Heart left ventricle (tissue), 16 donors: ENCODE data around the gene WHRN. TPM values are rescaled to one million over a fixed set of nuclear protein-coding genes. Genes with fewer than 3 reads are reported as not detected.

Source experiments
- ATAC-seq, 4 donors: fragments of 200-7000 bp; cut with Tn5 transposase; one replicate each; pipeline ENCODE4 v1.9.1; 2020 to 2022; ENCODE audit warnings: moderate library complexity in 4 of 4, mild to moderate bottlenecking in 3 of 4, moderate number of reproducible peaks in 1 of 4
- DNase-seq, 5 donors: peaks; one replicate each; pipeline ENCODE4 v3.0.0-alpha.2; 2020
- H3K27ac ChIP-seq, 12 donors: fragments of 200-600 bp; sonication (generic) in 4 of 12; one replicate each; pipeline versions ENCODE4 v1.5.0 to v1.8.0; 2016 to 2022; ENCODE audit warnings: mild to moderate bottlenecking in 2 of 12
- H3K27me3 ChIP-seq, 9 donors: fragments of 200-600 bp; sonication (generic) in 2 of 9; one replicate each; pipeline versions ENCODE4 v1.5.1 to v1.8.0; 2016 to 2022; ENCODE audit warnings: mild to moderate bottlenecking in 3 of 9
- H3K36me3 ChIP-seq, 9 donors: fragments of 200-600 bp; sonication (generic) in 2 of 9; one replicate each; pipeline versions ENCODE4 v1.5.0 to v1.8.0; 2018 to 2022; ENCODE audit warnings: mild to moderate bottlenecking in 2 of 9
- H3K4me1 ChIP-seq, 12 donors: fragments of 200-600 bp; sonication (generic) in 4 of 12; one replicate each; pipeline versions ENCODE4 v1.5.0 to v1.8.0; 2016 to 2022; ENCODE audit warnings: mild to moderate bottlenecking in 3 of 12
- H3K4me3 ChIP-seq, 12 donors: fragments of 200-600 bp; sonication (generic) in 4 of 12; one replicate each; pipeline versions ENCODE4 v1.5.0 to v1.8.0; 2017 to 2022; ENCODE audit warnings: mild to moderate bottlenecking in 9 of 12, moderate library complexity in 4 of 12
- H3K9me3 ChIP-seq, 12 donors: fragments of 200-600 bp; sonication (generic) in 4 of 12; one replicate each; pipeline versions ENCODE4 v1.5.0 to v1.8.0; 2016 to 2022; ENCODE audit warnings: mild to moderate bottlenecking in 1 of 12
- POLR2A ChIP-seq, 2 donors: fragments of 450-650 bp; IDR thresholded peaks; one replicate each; pipeline ENCODE4 v1.6.1; 2017; ENCODE audit warnings: antibody characterized with exemption in 2 of 2, mild to moderate bottlenecking in 2 of 2, moderate library complexity in 2 of 2
- WGBS, 4 donors: extraction: QIAGEN DNeasy Blood & Tissue Kit in 2 of 4; methylation state at CpG; one replicate each; pipeline versions ENCODE4 v1.1.5 to v1.1.7; 2013 to 2018; 5-methylcytosine and 5-hydroxymethylcytosine counted together
- intact Hi-C, 10 donors: fragments of 100-400 bp; cut with DNase I; formaldehyde crosslinking; loops; one replicate each; pipeline versions ENCODE4 v1.11.1 to v1.14.2; 2022
- polyA plus RNA-seq, 2 donors: library from polyadenylated mRNA; stranded (reverse); fragments of 200-250 nt; gene quantifications; one replicate each; pipeline ENCODE4 v1.2.3, GENCODE V29; 2013
- total RNA-seq, 9 donors: library from RNA; depleted of rRNA in 2 of 9; stranded (reverse); fragments of >200 nt in 2 of 9; fragmentation: NEBNext Ultra II Directional in 3 of 9; extraction: Animal tissue kit (Norgen Biotek cat#: 25700) in 3 of 9; gene quantifications; one replicate each; pipeline versions ENCODE4 v1.1.0 to v1.2.4, GENCODE V29; 2016 to 2023
- TF ChIP-seq, protein P1 (sequence below), 12 donors: fragments of 200-600 bp; sonication (generic) in 4 of 12; IDR thresholded peaks; one replicate each; pipeline versions ENCODE4 v1.5.0 to v1.8.0; 2018 to 2022; ENCODE audit warnings: antibody characterized with exemption in 12 of 12, mild to moderate bottlenecking in 5 of 12
- donor health status: ischemic (EF 13 %, LVEDD 7.1; RV severe dilation, severe dysfunction).
- donor health status: healthy with polysubstance abuse.
- donor health status: DM: no; HTN: yes; CAD: no.
- donor health status: DM: no; HTN: no; CAD: no.
- donor health status: ischemic (EF 25% LVEDD 6.9; RV normal size, moderate dysfunction).
- donor health status: ischemic (EF 25% LVEDD 5.7; RV mildly dilated, moderate dysfunction).
- donor health status: healthy.
- donor health status: DM: yes; HTN: yes; CAD: no.
- donor health status: ischemic (EF 35%, LVEDD 5.7; RV mildly dilated, moderate dysfunction).
- donor health status: nonischemic (EF 11% LVEDD 7.7; RV severe dilation, severe dysfunction).
- donor health status: DM: yes; HTN: yes; CAD: no.
- donor health status: PGD.
- donor health status: ischemic (EF 29% LVEDD 5.4; RV normal size, mild dysfunction).
- donor health status: nonischemic (EF 23%, LVEDD 6.1; RV moderate dilation, normal function).

The WHRN gene
- total and polyA plus RNA-seq, 11 donors, result 0.12 to 1.4 (median 0.56) TPM

DNA sequence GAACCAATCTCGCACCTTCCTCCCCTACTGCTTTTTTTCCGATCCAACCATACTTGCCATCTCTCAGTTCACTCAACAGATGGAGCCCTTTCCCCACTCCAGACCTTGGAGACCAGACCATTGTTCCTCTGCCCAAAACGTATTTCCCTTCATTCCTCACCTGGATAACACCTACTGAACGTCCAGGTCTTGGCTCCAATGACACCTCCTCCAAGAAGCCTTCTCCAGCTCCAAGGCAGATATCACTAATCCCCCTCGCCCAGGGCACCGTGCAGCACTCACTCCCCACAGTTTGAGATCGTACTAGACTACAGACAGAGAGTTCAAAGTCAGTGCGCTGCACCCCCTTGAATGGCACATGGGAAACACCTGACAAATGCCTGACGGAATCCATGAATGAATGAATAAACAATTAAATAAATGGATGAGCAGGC, 70.4 kb downstream of the WHRN start:
- H3K36me3 ChIP-seq, result no peaks in the 10 kb centered on the region
- H3K27ac ChIP-seq, result no peak overlapping the region
- peaks cover 0 to 11% (median 3%) of the 10 kb centered on the region in 9 donors for H3K27me3 ChIP-seq
- peak in 2 of 4 donors; percentile 36 to 41 for ATAC-seq
- WGBS, 4 donors, result 39 to 46% (median 42%) methylated on average over 9 of the region's 9 CpGs
- intact Hi-C loops, result loop anchor here in 7 of 10 donors (5.0 to 10.0 kb wide), 5 partner anchors 217 to 580 kb away; partner anchors contain the start of gene TEX53 (in 4 of the 7)
- H3K4me3 ChIP-seq, result no peak overlapping the region
- no peaks in the 10 kb centered on the region for H3K9me3 ChIP-seq
- H3K4me1 ChIP-seq, result no peaks in the 10 kb centered on the region
- TF ChIP-seq, protein P1, sequence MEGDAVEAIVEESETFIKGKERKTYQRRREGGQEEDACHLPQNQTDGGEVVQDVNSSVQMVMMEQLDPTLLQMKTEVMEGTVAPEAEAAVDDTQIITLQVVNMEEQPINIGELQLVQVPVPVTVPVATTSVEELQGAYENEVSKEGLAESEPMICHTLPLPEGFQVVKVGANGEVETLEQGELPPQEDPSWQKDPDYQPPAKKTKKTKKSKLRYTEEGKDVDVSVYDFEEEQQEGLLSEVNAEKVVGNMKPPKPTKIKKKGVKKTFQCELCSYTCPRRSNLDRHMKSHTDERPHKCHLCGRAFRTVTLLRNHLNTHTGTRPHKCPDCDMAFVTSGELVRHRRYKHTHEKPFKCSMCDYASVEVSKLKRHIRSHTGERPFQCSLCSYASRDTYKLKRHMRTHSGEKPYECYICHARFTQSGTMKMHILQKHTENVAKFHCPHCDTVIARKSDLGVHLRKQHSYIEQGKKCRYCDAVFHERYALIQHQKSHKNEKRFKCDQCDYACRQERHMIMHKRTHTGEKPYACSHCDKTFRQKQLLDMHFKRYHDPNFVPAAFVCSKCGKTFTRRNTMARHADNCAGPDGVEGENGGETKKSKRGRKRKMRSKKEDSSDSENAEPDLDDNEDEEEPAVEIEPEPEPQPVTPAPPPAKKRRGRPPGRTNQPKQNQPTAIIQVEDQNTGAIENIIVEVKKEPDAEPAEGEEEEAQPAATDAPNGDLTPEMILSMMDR (IDR thresholded peaks at IDR 0.05), result peak; percentile 11 to 58 (median 38)
- no peak for TF ChIP-seq POLR2A (IDR thresholded peaks at IDR 0.05)
- no peak for DNase-seq

DNA sequence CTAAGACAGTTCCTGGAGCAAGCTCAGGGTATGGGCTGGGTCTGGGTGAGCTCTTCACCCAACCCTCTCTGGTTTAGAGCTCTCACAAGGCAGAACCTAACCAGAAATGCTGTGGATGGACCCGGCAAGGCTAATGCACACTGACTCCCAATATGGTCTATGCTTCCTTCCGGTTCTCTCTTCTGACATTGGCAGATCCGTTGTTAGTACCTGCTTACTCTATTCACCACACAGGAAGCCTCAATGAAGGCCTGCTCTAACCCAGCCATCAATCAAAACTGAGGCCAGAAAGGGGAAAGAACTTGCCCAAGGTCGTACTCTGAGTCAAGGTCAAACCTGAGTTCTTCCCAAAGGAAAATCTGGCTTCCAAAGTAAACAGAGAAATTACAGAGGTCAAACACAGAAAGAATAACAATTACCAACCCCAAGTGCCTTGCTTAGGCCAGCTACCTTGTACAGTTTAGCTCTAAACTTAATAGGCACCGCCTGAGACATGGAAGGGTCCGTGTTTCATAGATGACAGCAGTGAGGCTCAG, 71.5 kb downstream of the WHRN start:
- no peak for DNase-seq
- intact Hi-C loops, result loop anchor here in 6 of 10 donors (5.0 to 10.0 kb wide), 5 partner anchors 219 to 581 kb away; partner anchors contain the start of gene TEX53 (in 4 of the 6)
- no peak overlapping the region for H3K4me3 ChIP-seq
- no peak for ATAC-seq
- TF ChIP-seq POLR2A (IDR thresholded peaks at IDR 0.05), result no peak
- TF ChIP-seq, protein P1 (IDR thresholded peaks at IDR 0.05), result no peak
- H3K27ac ChIP-seq, result no peak overlapping the region
- no peaks in the 10 kb centered on the region for H3K9me3 ChIP-seq
- H3K4me1 ChIP-seq, result no peaks in the 10 kb centered on the region
- H3K36me3 ChIP-seq, result no peaks in the 10 kb centered on the region
- WGBS, 4 donors, result 49 to 64% (median 57%) methylated on average over 6 of the region's 6 CpGs
- H3K27me3 ChIP-seq, result peaks cover 0 to 11% (median 3%) of the 10 kb centered on the region in 9 donors

DNA sequence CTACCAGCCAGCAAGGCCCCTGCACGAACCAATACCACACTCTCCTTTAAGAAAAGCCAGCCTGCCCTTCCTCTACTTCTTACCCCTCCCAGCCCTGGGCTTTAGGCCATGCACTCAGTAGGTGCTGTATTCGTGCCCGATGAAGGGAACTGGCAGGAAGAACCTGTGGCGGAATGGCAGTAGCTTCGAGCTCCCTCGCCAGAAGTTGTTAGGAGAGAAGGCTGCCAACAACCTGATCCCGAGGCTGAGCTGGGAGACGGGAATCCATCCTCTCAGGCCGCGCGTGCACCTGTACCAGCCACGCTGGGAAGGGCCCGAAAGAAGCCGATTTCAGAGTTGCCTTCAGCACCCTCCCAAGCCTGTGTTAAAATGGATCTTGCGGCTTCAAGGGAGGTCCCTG, 72.2 kb downstream of the WHRN start:
- Histone ChIP-seq H3K36me3 (no peaks in the 10 kb centered on the region), H3K4me3 (no peak overlapping the region), H3K27ac (no peak overlapping the region), H3K4me1 (no peaks in the 10 kb centered on the region), H3K9me3 (no peaks in the 10 kb centered on the region), H3K27me3 (peaks cover 0 to 11% (median 3%) of the 10 kb centered on the region in 9 donors)
- DNase-seq (no peak), ATAC-seq (no peak)
- WGBS, 4 donors, result 88 to 95% (median 91%) methylated on average over 15 of the region's 15 CpGs
- no peak for TF ChIP-seq POLR2A (IDR thresholded peaks at IDR 0.05)
- TF ChIP-seq, protein P1 (IDR thresholded peaks at IDR 0.05), result no peak
- intact Hi-C loops, result loop anchor here in 6 of 10 donors (5.0 to 10.0 kb wide), 5 partner anchors 219 to 582 kb away; partner anchors contain the start of gene TEX53 (in 4 of the 6)

DNA sequence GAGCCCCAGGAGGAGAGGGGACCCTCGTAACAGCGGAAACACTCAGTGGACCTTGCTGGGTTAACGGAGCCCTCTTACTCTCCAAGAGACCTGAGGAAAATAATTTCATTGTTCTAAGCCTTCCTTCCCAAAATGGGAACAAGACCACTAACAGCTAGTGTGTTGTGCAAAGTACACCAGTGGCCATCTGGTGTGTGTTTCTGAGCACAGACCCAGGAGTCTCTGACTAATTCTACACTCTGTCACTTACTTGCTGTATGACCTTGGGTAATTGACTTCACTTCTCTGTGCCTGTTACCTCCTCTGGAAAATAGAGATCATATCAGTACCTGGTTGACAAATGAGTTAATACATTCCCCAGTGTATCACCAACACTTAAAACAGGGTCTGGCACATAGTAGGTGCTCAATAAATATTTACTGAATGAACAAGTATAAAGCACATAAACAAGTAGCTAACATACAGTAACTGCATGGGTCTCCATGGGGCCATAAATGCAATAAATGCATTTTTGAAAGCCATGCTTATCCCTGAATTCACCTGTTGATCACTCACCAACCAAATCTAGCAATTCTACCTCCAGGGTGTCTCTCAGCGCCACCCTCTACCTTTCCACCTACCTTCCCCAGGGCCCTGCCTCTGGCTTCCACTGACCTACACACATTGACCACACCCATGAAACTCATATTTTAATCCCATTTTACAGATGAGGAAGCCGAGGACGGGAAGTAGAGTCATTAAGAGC, 72.8 kb downstream of the WHRN start:
- DNase-seq, result no peak
- H3K27ac ChIP-seq, result no peak overlapping the region
- H3K4me1 ChIP-seq, result no peaks in the 10 kb centered on the region
- H3K27me3 ChIP-seq, result peaks cover 0 to 11% (median under 1%) of the 10 kb centered on the region in 9 donors
- 72 to 76% (median 75%) methylated on average over 6 of the region's 6 CpGs for WGBS, 4 donors
- H3K4me3 ChIP-seq, result no peak overlapping the region
- ATAC-seq, result no peak
- TF ChIP-seq, protein P1 (IDR thresholded peaks at IDR 0.05), result no peak
- TF ChIP-seq POLR2A (IDR thresholded peaks at IDR 0.05), result no peak
- no peaks in the 10 kb centered on the region for H3K9me3 ChIP-seq
- intact Hi-C loops, result loop anchor here in 6 of 10 donors (5.0 to 10.0 kb wide), 5 partner anchors 220 to 582 kb away; partner anchors contain the start of gene TEX53 (in 4 of the 6)
- no peaks in the 10 kb centered on the region for H3K36me3 ChIP-seq
